Activated naive CD4-positive, alpha-beta T cell treated with Interleukin-2 at 50 U/mL for 16 hours (primary cell): ENCODE results near the gene TSPAN5.

ENCODE experiments used
- DNase-seq: peaks from one replicate; pipeline ENCODE4 v3.0.0-alpha.2; 2020

TSPAN5 gene

GRCh38 chr4:98444371-98444770, 214.0 kb downstream of the TSPAN5 start:
- DNase-seq = no peak

- no peak for DNase-seq
Measured at GRCh38 chr4:98434816-98435215, 223.6 kb downstream of the TSPAN5 start.

GRCh38 chr4:98433691-98434090, 224.7 kb downstream of the TSPAN5 start:
- no peak for DNase-seq

GRCh38 chr4:98430708-98431403, 227.6 kb downstream of the TSPAN5 start:
- no peak for DNase-seq

GRCh38 chr4:98423009-98423408, 235.4 kb downstream of the TSPAN5 start:
- DNase-seq = no peak

- no peak for DNase-seq
Measured at GRCh38 chr4:98421111-98421510, 237.3 kb downstream of the TSPAN5 start.
